C4-2B (cell line): ENCODE results near the gene PLEK2.

ENCODE experiments used
- H3K27ac ChIP-seq: fragments of 450-650 bp; 2 replicates; pipeline ENCODE4 v1.5.1; 2017
- ZFX ChIP-seq: fragments of 450-650 bp; IDR thresholded peaks from 2 replicates; pipeline ENCODE4 v1.6.1; 2017
- TF ChIP-seq, protein P1 (sequence below): fragments of 450-650 bp; conservative IDR thresholded peaks from 2 replicates; pipeline ENCODE4 v1.5.1; 2017; ENCODE audit warnings: mild to moderate bottlenecking

Gene PLEK2

DNA sequence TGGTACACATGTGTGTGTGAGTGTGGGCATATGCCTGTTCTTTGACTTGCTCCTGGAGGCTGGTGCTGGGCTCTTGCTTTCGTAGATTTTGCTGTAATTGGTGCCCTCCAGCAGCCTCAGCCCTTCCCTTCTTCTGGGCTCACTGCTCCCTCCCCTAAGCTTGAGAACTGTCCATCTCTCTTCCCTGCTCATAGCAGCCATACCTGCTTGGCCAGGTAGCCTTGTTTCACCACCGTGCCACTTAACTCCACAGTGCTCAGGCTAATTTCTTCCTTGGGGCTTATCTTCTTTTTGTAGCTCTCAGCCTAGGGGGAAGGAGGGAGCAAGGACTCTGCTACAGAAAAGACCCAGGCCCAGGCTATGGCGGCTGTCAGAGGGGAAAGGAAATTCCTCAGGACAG is 19.8 kb downstream of the PLEK2 start:
- TF ChIP-seq, protein P1, sequence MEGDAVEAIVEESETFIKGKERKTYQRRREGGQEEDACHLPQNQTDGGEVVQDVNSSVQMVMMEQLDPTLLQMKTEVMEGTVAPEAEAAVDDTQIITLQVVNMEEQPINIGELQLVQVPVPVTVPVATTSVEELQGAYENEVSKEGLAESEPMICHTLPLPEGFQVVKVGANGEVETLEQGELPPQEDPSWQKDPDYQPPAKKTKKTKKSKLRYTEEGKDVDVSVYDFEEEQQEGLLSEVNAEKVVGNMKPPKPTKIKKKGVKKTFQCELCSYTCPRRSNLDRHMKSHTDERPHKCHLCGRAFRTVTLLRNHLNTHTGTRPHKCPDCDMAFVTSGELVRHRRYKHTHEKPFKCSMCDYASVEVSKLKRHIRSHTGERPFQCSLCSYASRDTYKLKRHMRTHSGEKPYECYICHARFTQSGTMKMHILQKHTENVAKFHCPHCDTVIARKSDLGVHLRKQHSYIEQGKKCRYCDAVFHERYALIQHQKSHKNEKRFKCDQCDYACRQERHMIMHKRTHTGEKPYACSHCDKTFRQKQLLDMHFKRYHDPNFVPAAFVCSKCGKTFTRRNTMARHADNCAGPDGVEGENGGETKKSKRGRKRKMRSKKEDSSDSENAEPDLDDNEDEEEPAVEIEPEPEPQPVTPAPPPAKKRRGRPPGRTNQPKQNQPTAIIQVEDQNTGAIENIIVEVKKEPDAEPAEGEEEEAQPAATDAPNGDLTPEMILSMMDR, result no peak
- no peak for TF ChIP-seq ZFX
- H3K27ac ChIP-seq, result no peak overlapping the region

DNA sequence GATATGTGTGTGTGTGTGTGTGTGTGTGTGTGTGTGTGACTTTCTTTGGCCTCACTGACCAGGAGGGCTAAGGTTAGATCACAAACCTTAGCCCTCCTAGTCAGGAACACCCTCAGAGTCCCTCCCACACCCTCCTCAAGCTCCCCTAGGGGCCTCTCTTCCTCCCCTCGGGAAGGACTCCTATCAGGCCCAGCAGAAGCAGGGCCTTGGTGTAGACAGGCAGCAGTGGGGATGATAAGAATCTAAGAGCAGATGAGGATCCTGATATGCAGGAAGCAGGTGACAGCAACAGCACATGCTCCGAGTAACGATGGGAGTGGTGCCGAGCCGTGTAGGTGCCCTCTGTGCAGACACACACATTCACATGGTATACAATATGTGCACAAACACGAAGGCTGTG is 20.7 kb downstream of the PLEK2 start:
- H3K27ac ChIP-seq, result no peak overlapping the region
- TF ChIP-seq ZFX, result no peak
- TF ChIP-seq, protein P1, result no peak

DNA sequence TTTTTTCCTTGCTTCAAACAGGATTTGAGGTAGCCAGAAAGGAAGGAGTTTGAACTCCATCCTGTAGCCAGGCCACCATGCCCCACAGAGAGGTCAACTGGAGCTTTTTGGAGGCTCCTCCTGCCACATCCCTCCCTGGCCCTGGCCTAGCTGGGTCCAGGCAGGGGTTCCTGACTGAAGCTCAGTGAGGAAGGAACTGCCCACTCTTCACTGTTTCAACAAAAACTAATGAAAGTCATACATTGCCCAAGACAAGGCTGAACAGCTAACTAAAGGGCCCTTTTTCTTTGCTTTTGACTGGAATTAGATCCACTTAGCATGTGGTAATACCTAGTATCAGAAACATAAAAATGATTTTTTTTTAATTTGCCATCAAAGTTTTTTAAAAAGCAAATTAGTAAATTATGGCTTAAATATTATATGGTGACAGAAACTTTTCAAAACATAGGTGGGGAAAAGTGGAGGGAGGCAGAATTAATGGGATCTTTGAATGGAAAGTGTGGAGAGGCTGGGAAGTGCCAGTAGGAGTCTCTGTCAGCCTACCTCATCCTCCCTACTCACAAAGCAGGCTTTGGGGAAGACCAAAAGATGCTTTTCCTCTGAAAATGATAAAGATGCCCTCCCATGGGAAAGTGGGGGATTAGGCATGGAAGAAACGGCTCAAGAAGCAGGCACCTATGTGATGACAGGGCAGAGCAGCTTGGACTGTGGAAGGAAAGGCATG is 22.0 kb downstream of the PLEK2 start:
- no peak for TF ChIP-seq ZFX
- TF ChIP-seq, protein P1, result no peak
- H3K27ac ChIP-seq, result no peak overlapping the region

DNA sequence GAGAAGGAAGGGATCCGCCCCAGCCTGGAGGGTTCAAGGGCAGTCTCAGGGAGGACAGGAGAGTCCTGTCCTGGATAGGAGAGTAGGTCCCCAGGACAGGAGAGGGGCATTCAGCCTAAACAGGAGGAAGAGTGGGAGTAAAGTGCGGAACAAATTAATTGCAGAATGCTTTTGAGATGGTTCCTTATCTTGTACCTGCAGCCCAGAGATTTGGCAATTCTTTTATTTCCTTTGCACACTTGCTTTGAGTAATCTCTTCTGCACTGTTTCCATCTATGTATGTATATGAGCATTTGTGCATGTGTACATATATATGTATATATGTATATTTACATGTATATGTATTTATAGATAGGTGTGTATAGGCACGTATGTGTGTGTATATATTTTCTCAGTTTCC is 22.7 kb downstream of the PLEK2 start:
- TF ChIP-seq, protein P1, result no peak
- TF ChIP-seq ZFX, result no peak
- H3K27ac ChIP-seq, result no peak overlapping the region

DNA sequence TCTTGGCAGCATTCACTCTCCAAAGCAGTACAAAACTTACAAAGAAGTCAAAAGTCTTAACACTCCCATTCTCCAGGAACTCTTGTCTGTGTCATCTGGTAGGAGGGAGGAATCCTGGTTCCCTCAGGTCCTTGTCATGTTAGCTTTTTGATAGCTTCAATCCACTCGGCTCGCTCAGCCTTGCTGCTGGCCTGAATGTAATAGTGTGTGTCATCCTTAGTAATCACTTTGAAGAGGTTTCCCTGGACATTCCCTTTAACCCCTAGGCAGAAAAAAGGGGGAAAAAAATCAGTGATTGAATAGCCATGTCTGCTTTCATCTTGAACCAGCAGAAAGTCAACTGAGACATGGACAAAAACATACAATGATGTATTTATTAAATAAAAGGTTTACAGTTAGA is 24.8 kb downstream of the PLEK2 start:
- no peak overlapping the region for H3K27ac ChIP-seq
- TF ChIP-seq ZFX, result no peak
- TF ChIP-seq, protein P1, result no peak

DNA sequence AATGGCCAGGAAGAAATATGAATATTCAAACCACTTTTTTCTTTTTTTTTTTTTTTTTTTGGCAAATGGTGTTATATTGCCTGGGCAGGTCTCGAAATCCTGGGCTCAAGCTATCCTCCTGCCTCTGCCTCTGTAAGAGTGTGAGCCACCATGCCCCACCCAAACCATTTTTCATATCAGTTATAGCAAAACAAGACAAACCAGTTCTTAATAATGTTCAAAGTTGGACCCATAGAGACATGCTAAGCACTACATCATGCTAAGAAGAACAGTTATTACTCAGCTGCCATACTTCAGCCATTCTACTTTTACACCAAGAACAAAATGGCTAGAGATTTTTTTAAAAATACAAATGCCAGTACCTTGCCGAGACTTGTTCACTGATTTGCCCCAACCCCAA is 26.3 kb downstream of the PLEK2 start:
- no peak overlapping the region for H3K27ac ChIP-seq
- TF ChIP-seq, protein P1, result no peak
- TF ChIP-seq ZFX, result no peak

DNA sequence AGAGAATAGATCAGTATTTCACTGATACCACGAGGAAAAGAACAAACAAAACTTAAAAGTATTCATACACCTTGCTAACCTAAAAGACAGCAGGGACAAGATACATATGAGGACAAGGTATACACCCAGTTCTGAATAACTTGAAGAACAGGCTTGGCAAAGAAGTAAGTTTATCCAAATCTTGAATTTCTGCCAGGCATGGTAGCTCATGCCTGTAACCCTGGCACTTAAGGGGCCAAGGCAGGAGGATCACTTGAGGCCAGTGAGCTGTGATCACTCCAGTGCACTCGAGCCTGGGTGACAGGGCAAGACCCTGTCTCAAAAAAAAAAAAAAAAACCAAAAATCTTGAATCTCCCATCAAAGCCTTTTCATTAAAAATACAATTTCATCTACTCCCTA is 26.8 kb downstream of the PLEK2 start:
- TF ChIP-seq ZFX, result no peak
- TF ChIP-seq, protein P1, result no peak
- no peak overlapping the region for H3K27ac ChIP-seq
